NCI-H345 (cell line): ENCODE measurements around the gene TECR.
A peak's percentile ranks its signal among the peaks of the same experiment; 100 is the strongest.
"Not testable (repeated sequence)": the region's sequence is repeated elsewhere in the genome, so short reads cannot be mapped to it uniquely, and the experiment has no call there.

Source experiments
- DNase-seq: peaks from one replicate; lab custom pipeline; 2025; lab: John Stamatoyannopoulos, UW

The TECR gene, protein sequence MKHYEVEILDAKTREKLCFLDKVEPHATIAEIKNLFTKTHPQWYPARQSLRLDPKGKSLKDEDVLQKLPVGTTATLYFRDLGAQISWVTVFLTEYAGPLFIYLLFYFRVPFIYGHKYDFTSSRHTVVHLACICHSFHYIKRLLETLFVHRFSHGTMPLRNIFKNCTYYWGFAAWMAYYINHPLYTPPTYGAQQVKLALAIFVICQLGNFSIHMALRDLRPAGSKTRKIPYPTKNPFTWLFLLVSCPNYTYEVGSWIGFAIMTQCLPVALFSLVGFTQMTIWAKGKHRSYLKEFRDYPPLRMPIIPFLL

DNA sequence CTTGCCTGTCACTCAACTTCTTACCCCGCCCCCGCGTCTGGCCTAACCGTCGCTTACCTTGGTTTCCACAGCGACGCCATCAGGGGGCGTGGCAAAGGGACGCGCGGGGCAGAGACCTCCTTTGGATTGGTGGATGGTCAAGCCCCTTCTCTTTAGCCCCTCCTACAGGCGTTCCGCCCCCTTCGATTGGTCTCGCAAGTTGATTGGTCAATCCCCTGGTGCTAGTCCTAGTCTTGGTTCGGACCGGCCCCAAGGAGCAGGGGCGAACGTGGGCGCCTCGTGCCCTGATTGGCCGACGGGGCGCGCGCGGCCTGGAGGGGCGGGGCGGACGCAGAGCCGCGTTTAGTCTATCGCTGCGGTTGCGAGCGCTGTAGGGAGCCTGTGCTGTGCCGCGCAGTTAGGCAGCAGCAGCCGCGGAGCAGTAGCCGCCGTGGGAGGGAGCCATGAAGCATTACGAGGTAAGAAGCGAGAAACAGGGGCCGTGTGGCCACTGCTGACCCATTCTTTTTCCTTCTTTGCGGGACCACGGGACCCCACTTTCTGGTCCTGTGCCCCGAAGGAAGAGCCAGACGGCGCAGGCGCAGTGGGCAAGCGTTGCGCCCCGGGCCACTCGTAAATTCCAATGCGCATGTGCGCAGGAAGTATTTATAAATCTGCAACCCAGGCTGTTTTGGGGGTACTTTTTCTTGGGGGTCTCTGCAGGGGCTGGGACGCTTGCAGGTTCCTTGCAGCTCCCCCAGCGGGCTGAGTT is at the start of gene TECR:
Gene TECR (plus strand): TSS at position 341 of the 751 bp plus-strand sequence. CDS start 103 bp downstream, at position 444.
- DNase-seq, result peak; percentile 99

DNA sequence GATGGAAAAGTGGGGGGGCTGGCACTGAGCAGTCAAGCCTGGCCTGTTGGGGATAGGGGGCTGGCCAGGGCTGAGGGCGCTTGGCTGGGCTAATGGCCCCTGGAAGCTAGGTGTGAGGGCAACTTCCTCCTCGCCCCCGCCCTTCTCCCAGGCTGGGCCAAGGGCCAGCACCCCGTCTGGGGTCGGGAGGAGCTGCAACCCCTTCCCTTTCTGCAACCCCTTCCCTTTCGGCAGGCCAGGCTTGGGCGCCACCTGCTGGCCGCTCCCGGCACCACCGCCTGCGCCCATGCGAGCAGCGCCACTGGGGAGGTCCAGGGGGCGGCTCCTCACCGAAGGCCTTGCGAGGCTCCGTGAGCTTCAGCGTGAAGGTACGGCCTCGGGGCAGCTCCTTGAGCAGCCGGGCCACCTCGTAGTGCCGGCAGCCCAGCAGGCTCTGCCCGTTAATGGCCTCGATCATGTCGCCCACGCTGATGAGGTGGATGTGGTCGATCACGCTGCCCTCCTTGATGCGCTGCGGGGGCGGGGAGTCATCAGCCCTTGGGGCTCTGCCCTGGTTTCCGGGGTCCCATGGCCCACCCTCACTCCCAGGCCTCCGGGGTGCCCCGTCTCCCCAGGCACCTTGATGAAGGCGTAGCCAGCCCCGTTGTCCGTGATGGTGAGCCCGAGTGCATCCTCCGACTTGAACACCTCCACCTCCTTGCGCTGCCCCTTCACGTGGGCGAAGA is 49.3 kb upstream of the TECR start:
- no peak for DNase-seq

DNA sequence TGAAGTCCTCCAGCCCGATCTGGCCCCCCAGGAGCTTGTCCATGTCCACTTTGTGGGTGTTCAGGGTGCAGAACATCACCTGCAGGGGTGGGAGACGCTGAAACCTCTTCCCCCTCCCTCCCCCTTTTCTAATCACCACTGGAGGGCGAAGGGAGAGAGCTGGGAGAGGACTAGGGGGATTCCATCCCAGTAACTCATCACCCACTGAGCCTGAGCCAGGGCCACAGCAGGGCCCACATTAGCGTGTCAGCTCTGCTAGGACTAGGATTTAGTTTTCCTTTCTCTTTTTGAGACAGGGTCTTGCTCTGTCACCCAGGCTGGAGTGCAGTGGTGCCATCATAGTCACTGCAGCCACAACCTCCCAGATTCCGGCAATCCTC is 48.7 kb upstream of the TECR start:
- DNase-seq, result no peak

DNA sequence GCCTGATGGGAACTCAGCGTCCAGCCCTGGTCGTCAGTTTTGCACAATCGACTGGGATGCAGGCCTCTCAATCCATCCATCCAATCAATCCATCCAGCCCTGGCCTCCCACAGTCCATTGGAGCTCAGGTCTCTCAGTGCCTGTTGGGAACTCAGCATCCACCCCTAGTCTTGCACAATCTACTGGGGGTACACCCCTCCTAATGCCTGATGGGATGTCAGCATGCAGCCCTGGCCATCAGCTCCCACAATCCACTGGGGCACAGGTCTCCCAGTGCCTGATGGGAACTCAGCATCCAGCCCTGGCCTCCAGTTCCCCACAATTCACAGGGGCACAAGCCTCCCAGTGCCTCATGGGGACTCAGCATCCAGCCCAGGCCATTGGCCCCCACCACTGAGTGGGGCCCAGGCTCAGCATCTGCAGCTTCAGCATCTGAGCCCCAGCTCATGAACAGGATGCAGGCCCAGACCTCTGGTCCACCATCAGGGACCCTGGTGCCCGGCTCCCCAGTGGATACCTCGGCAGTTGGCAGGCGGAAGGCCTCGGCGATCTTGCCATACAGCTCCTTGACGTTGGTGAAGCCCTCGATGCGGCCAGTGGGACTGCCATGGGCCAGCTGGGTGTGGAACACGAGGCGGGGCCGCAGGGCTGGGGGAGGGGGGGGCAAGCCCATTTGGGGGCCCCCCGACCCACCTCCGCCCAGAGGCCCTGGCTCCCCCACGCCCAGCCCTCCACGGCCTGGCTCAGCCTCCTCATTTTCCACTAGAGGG is 47.0 kb upstream of the TECR start:
- DNase-seq, result no peak

DNA sequence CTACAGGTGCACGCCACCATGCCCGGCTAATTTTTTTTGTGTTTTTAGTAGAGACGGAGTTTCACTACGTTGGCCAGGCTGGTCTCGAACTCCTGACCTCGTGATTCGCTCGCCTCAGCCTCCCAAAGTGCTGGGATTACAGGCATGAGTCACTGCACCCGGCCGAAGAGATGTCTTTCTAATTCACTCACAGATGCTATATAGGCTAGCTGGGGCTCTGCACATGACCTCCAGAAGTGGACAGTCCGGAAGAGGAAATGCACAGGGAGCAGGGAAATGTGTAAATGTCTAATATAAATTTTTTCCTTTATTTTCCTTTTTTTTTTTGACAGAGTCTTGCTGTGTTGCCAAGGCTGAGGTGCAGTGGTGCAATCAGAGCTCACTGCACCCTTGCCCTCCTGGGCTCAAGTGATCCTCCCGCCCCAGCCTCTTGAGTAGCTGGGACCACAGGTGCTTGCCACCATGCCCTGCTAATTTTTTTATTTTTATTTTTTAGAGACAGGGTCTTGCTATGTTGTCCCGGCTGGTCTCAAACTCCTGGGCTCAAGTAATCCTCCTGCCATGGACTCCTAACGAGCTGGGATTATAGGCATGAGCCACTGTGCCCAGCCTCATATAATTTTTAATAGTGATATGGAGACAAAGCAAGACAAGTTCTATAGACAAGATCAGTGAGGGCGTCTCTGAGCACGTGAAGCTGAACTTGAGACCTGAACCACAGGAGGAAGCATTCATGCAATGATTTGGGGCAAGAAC is 41.8 kb upstream of the TECR start:
- no peak for DNase-seq

DNA sequence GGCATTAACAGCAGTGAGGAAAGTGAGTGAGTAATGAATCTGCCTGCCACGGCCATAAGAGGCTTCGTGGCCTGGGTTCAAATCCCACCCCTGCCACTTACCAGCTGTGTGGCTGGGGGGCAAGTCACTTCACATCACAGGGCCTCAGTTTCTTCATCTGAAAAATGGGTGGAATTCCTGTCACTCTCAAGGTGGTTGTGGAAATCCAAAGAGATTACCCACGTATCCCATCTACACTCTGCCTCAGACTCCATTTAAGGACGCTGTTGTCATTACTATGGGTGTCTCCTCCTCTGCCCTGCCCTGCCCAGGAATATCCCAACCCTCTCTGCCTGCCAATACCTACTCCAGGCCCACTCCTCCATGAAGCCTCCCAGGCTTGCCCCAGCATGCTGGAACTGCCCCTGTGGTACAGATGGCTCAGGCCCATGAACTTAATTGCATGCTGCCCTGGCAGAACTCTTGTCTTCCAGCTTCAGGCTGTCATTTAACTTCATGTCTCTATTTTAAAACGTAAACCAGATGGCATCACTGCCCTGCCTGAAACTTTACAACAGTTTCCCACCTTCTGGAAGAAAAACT is 36.5 kb upstream of the TECR start:
- no peak for DNase-seq

DNA sequence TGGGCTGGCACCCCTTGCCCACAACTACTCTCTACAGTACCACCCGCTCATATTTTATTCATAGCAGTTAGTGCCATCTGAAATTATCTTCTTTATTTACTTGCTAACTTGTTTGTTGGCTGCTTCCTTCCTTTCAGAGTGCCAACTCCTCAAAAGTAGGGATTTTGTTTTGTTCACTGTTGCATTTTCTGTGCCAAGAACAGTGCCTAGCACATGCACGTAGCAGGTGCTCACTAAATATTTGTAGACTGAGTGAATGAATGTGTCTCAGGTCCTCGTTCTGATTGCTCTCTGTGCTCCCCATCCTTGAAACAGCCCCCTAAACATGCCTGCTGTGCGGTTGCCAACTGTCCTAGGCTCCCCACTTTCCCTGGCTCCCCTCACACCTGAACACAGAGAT is 35.0 kb upstream of the TECR start:
- DNase-seq, result no peak

DNA sequence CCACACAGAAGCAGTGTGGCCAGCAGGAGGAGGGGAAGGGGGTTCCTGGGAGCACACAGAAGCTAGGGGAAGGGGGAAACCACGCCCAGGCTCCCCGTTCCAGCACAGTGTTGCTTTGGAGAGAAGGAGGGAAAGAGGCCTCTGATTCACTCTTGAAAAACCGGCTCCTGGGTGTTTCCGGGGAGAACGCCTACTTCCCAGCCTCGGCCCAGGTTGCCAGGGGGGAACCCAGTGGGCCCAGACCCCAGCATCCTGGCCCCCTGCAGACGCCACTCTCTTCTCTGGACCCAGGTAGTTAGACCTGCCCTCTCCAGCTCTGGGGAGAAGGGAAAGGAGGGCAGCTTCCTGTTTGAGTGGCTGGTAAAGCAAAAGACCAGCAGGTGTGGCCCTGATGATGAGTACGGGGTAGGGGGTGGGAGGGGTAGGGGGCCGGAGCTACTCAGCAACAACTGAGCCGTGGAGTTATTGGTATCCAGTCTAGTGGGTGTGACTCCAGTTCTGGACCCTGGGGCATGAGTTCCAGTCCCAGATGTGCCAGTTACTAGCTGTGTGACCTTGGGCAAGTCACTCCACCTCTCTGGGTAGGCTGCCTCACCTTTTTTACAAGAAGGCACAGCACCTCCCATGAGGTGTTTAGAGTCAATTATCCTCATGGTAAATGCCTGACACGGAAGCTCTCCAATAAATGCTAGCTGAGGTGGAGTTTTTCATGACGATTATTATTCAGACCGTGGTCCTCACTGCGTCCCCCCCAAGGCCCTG is 34.3 kb upstream of the TECR start:
- DNase-seq, result no peak

DNA sequence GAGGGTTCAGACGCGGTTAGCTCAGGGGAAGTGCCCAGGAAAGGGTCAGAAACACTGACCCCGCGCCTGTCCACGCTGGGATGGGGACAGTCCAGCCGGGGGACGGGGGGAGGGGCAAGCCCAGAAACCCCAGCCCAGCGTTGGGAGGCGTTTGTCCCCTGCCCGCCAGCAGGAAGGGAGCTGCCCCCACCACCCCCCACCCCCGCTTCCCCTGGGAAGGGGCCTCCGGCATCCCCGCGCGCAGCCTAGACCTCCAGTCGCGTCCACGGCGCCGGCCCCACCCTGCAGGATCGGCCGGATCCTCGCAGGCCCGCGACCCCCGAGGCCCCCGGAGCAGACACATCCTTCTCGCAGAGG is 33.7 kb upstream of the TECR start:
- DNase-seq, result no peak

DNA sequence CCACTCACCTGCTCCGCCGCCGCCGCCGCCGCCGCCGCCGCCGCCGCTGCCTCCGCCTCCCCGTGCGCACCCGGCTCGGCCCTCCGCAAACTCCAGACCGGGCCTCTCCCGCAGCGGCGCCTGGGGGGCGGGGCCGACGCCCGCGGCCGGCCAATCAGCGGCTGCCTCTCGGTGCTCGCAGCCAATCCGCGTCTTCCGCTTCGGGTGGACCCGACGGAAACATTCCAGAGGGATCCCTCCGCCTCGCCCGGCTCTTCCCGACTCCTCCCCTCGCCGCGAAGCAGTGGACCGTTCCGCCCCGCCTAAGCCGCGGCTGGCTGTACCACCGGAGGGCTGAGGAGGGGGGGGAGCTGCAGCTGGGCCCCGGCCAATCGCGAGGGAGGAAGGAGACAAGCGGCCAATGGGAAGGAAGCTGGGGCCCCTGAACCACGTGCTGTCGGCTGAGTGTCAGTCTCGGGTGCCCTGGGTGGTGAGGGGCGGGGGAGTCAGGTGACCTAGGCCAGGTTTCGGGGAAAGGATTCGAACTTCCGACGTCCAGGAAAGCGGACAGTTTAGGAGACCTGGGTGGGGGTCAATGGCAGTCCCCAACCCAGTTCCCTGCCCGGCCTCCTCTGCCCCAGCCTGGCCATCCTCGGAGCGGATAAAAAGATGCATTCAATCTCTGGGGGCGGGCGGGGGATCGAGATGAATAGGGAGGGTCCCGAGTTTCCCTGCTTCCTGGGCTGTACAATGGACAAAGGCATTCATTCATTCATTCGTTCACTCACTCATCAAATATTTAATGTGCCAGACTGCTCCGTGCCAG is 33.2 kb upstream of the TECR start, which contains the start of gene GIPC1:
Gene GIPC1 (minus strand): TSS at position 99 of the 805 bp plus-strand sequence. CDS start 13,151 bp downstream, outside the sequence.
- peak; percentile 93 for DNase-seq

DNA sequence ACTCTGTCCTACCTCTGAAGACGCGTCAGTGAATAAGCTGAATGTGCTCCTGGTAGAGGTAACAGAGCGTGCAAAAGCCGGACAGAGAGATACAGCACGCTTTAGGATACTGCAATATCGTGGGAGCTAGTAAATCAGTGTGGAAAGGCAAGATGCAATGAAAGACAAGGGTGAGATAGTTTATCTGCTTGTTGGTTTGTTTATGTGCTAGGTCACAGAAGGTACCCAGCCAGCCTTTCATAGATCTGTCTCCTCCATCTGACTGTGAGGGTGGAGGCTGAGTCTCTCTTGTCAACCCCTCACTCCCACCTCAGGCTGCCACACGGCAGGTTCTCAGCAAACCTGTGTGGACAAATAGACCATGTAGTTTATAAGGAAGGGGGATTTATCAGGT is 32.6 kb upstream of the TECR start:
- no peak for DNase-seq

DNA sequence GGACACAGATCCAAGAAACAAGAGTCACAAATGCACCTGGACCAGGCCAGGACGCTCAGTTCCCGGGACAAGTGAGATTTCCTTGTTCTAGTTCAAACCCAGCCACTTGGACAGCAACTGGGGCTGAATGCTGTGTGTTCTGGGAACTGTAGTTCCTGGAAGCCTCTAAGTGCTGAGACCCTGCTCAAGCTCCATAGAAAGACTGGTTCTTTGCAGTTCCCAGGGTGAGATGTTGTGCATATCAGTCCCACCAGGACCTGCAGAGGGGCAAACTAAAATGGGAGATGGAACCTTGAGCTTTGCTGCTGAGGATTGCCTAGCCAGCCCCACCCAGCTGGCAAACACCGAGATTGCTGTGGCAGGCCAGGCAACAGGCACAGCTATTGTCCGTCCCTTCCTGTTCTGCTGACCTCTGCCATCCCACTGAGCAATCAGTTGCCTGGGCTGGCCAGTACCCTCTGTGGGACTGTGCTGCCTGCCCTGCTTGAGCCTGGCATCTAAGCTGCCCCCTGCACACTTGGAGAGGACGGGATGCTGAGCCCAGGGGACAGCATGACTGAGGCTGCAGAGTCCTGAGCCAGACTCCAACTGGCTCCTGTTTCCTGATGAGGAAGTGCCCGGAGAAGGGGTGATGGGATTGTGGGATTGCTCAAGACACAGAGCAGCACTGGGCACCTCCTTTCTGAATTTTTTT is 32.0 kb upstream of the TECR start:
- DNase-seq, result no peak

DNA sequence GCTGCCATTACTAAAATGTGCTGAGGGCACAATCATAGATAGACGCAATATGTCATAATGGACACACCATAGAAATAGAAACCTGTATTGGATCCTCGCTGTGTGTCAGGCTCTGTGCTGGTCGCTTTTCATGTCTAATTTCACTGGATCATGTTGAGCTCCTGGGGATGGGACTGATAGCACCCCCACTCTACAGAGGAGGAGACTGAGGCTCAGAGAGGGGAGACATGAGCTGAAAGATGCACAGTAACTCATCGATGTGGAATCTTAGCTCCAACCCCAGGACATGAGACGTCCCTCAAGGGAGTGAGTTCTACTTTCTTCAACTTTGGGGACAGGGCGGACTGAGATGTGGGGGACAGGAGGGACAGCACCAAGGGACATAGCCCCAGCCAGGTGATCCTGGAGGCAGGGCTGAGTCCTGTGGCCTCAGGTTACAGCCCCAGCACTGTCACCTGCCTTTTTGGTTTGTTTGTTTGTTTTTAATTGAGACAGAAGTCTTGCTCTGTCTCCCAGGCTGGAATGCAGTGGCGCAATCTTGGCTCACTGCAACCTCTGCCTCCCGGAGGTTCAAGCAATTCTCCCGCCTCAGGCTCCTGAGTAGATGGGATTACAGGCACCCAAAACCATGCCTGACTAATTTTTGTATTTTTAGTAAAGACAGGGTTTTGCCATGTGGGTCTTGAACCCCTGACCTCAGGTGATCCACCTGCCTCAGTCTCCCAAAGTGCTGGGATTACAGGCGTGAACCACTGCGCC is 26.9 kb upstream of the TECR start:
- DNase-seq, result no peak

DNA sequence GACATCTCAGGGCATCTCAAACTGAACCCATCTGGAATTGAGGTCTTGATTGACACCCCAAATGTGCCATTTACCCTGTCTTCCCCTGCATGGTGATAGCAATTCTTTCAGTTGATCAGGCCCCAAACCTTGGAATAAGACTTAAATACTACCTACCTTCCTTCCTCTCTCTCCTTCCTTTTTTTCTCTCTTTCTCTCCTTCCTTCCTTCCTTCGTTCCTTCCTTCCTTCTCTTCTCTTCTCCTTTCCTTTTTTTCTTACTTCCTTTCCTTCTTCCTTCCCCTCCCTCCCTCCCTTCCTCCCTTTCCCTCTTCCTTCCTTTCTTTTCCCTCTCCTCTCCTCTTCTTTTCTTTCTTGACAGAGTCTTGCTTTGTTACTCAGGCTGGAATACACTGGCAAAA is 26.1 kb upstream of the TECR start:
- no peak for DNase-seq

DNA sequence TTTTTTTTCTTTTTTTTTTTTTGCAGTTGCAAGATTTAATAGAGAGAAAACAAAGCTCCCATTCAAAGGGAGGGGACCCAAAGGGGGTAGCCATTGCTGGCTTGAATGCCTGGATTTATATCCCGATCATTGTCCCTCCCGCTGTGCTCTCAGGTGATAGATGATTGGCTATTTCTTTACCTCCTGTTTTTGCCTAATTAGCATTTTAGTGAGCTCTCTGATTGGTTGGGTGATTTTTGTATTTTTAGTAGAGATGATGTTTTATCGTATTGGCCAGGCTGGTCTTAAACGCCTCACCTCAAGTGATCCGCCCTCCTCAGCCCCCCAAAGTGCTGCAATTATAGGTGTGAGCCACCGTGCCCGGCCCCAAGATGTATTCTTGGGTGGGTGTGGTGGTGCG is 24.8 kb upstream of the TECR start:
- not testable (repeated sequence) for DNase-seq

DNA sequence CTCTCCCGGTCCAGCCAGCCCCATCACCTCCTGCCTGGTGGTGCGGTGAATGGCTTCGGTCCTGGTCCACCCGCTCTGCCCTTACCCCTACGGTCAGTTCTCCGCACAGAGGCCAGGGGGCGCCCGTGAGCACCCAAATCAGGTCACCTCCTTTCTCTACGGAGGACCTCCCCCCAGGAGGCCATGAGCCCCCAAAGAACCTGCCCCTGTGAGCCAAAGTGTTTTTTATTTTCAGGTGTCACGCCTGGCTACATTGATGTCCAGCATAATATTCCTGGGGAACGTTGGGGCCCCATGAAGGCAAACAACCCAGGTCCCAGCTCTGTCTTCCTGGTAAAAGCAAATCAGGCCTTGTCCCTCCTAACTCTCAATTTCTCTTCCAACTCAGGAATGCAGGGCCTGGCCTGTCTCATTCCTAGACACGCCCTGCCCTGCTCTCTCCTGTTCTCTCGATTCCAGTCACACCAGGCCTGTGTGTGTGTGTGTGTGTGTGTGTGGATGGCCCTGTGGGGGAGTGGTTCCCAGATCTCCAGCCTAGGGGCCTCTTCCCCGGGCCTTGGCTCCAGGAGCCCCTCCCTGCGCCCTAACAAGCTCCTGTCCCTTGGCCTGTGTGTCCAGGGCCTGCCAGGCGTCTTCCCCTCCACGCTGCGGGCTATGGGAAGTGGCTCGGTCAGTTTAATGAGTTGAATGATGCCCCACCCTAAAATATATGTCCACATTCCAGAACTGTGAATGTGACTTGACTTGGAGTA is 23.7 kb upstream of the TECR start:
- DNase-seq, result peak; percentile 26
